Activated CD4-positive, alpha-beta T cell treated with anti-CD3 and anti-CD28 coated beads, Interleukin-2, amount 50 U/mL, for 4 hours (primary cell): Measurements from ENCODE around the gene CENPB.
"Not testable (repeated sequence)": the region's sequence is repeated elsewhere in the genome, so short reads cannot be mapped to it uniquely, and the experiment has no call there.

Experiments
- DNase-seq, 2 experiments: peaks; one replicate each; pipeline ENCODE4 v3.0.0-alpha.2; 2020

CENPB gene

DNA sequence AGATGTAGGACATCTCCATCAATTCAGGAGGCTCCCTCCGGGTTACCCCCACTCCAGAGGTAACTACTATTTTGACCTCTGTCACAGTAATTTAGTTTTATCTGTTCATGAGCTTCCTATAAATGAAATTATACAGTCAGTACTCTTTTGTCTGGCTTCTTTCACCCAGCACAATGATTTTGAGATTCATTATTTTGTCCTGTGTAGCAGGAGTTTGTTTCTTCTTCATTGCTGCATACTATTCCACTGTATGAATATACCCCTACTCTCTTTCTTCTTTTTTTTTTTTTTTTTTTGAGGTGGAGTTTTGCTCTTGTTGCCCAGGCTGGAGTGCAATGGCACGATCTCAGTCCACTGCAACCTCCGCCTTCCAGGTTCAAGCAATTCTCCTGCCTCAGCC, 22.0 kb upstream of the CENPB start:
- DNase-seq = no peak

DNA sequence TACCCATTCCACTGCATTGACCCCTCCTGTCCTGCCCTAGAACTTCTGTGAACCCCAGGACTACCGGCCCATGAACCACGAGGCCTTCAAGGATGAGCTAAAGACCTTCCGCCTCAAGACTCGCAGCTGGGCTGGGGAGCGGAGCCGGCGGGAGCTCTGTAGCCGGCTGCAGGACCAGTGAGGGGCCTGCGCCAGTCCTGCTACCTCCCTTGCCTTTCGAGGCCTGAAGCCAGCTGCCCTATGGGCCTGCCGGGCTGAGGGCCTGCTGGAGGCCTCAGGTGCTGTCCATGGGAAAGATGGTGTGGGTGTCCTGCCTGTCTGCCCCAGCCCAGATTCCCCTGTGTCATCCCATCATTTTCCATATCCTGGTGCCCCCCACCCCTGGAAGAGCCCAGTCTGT, 18.2 kb upstream of the CENPB start:
- no peak for DNase-seq

DNA sequence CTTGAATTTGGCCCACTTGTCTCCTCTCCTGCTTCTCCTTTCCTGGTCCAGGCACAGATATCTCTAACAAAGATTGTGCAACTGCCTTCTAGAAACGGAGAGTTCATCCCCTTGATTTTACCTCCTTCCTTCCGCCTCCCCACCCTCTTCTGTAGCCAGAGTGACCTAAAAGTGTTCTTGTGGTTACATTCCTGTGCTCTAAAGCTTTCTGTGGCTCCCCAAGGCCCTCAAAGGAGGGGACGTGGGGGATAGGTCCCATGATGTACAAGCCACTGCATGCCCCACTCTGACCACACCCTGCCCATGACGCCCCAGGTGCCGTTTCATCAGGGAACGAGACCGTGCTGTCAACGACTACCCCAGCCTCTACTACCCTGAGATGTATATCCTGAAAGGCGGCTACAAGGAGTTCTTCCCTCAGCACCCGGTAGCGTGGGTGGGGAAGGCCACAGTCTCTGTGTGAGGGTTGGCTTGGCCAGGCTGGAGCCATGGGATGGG, 17.8 kb upstream of the CENPB start:
- DNase-seq = no peak

- DNase-seq = no peak
These were observed 17.3 kb upstream of the CENPB start for GRCh38 chr20:3803854-3804253.

- no peak for DNase-seq
These were observed 16.7 kb upstream of the CENPB start for GRCh38 chr20:3803289-3803688.

GRCh38 chr20:3802524-3803239, 16.1 kb upstream of the CENPB start:
- DNase-seq = no peak

DNA sequence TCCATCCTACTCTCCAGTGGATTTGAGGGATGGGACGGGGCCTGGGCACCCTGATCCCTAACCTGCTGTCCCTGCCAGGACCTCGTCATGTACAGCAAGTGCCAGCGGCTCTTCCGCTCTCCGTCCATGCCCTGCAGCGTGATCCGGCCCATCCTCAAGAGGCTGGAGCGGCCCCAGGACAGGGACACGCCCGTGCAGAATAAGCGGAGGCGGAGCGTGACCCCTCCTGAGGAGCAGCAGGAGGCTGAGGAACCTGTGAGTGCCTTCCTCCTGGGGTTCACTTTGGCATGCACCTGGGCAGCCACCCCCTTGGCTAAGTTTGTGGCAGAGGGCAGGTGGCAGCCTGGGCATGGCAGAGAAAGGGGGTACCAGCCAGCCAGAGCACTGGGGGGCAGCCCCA, 15.3 kb upstream of the CENPB start:
- no peak for DNase-seq

GRCh38 chr20:3801299-3801698, 14.8 kb upstream of the CENPB start:
- no peak for DNase-seq

DNA sequence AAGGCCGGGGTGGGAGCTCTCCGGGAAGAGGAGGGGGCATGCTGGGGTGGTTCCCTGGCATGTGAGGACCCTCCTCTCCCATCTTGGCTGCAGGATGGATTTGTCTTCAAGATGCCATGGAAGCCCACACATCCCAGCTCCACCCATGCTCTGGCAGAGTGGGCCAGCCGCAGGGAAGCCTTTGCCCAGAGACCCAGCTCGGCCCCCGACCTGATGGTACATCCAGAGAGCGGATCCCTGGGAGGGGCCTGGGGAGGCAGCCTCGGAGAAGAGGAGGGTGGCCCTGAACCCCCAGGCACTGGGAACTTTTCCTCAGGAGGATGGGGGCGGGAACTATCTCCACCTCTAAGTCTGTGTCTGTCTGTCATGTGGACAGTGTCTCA, 14.3 kb upstream of the CENPB start:
- DNase-seq = no peak

- DNase-seq = no peak
These were observed 13.8 kb upstream of the CENPB start for GRCh38 chr20:3800256-3800877.

GRCh38 chr20:3798908-3799248, 12.3 kb upstream of the CENPB start:
- no peak for DNase-seq

GRCh38 chr20:3798373-3798768, 11.8 kb upstream of the CENPB start:
- DNase-seq = no peak

- DNase-seq = no peak
These were observed 11.2 kb upstream of the CENPB start for GRCh38 chr20:3797592-3798372.

DNA sequence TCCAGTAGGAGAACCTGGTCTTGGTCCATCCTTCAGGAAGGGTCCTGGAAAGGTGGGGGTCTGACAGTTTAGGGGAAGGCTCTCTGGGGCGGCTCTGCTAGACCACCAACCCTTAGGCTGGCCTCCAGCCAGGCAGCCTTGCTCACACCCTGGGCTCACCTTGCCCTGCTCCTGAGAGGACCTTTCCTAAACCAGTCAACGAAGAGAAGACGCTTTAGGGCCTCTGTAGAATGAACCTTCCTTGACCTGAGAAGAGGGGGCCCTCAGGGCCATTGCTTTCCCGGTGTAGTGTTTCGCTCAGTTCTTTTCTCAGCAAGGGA, 10.6 kb upstream of the CENPB start:
- no peak for DNase-seq

DNA sequence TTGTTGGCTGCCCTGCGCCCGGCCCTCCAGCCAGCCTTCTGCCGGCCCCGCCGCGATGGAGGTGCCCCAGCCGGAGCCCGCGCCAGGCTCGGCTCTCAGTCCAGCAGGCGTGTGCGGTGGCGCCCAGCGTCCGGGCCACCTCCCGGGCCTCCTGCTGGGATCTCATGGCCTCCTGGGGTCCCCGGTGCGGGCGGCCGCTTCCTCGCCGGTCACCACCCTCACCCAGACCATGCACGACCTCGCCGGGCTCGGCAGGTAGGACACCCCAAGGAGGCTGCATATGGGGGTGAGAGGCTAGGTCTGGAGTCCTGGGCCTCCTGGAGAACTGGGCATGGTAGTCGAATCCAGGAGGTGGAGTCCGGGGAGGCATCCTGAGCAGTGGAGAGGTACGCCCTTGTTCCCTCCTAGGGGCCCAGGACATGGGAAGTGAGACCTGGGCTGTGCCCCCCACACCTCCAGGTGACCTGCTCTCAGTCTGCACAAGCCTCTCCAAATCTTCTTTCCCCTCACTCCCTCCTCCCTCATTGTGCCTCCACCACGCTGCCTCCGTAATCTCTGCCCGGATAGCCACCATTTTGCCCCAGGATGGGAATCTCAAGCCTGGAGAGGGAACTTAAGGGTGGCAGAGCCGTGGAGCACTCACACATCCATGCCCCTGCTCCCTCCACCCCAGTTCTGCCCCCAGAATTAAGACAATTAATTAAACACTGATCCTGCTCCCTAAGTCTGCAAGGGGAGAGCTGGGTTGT, 10.1 kb upstream of the CENPB start:
- DNase-seq = no peak

DNA sequence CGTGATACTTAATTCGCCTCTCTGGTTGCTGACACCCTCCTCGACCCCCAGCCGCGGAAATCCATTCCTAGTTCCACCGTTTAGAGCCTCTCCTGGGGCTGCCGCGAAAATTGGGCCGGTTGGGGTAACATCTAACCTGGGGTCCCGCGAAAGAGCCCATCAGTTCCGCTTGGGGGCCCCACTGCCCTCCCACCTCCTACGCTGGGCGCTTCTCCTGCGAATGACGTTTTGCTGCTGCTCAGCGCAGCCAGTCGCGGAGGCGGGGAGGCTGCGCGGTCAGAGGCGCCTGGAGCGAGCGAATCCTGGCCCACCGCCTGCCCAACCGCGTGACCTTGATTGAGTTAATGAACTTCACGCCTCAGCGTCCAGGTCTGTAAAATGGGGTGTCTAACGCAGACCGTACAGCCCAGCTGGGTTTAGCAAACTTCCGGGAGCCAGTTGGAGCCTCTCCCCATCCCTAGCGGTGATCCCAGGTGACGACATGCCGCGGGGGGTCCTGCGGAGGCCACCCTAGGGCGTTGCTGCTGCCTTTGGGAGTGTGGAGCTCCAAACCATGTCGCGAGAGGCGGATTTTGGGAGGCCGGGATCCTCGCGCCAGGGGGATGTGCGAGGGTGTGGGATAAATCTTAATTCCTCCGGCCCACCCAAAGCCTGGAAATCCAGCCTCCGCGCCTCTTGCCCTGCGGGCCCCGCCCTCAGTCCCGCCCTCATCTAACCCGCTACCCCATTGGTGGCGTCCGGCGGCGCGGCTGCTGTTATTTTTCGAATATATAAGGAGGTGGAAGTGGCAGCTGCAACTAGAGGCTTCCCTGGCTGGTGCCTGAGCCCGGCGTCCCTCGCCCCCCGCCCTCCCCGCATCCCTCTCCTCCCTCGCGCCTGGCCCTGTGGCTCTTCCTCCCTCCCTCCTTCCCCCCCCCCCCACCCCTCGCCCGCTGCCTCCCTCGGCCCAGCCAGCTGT, 9.2 kb upstream of the CENPB start, which contains the start of gene CDC25B:
TSS of gene CDC25B (plus strand) at position 800 of the 958 bp plus-strand sequence. CDS start 222 bp downstream, outside the sequence.
- peak; percentile 86 to 87 for DNase-seq

DNA sequence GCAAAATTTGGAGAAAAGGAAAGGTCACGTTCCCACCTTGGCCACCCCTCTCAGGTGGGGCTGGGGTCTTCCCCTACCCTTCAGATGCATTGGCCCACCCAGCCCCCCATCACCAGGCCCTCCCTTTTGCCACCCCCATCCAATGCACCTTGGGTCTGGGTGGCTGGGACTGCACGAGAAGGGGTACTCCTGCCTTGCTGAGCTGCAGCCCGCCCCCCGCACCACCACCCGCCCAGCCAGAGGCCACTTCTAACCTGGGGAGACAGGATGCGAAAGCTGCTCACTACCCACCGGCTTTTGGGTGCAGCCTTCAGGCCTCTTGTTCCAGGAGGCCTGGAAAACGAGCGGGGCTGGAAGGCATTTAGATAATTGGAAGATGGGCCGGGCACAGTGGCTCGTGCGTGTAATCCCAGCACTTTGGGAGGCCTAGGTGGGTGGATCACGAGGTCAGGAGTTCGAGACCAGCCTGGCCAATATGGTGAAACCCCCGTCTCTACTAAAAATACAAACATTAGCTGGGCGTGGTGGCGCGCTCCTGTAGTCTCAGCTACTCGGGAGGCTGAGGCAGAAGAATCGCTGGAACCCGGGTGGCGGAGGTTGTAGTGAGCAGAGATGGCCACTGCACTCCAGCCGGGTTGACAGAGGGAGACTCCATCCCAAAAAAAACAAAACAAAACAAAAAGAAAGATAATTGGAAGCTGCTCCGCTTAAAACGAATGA, 8.3 kb upstream of the CENPB start:
- DNase-seq = no peak

- DNase-seq = not testable (repeated sequence)
These were observed 7.6 kb upstream of the CENPB start for GRCh38 chr20:3794168-3794567.

DNA sequence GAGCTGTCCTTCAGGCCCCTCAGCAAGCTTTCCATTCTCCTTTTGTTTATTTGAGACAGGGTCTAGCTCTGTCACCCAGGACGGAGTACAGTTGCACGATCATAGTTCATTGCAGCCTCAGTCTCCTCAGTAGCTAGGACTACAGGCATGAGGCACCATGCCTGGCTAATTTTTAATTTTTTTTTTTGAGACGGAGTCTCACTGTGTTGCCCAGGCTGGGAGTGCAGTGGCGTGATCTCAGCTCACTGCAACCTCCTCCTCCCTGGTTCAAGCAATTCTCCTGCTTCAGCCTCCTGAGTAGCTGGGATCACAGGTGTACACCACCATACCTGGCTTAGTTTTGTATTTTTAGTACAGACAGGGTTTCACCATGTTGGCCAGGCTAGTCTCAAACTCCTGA, 2.7 kb upstream of the CENPB start:
- DNase-seq = not testable (repeated sequence)

- no peak for DNase-seq
These were observed 2.2 kb upstream of the CENPB start for GRCh38 chr20:3788685-3789155.

GRCh38 chr20:3787324-3788014, 929 bp upstream of the CENPB start:
- no peak for DNase-seq
